LNCAP (cell line): ENCODE data around the gene BCAT1.

ENCODE experiments used
- CTCF ChIP-seq: fragments of 450-650 bp; IDR thresholded peaks from 2 replicates; pipeline ENCODE4 v1.5.1; 2017; ENCODE audit warnings: mild to moderate bottlenecking

Gene BCAT1

GRCh38 chr12:24991209-24992049, 42.5 kb upstream of the BCAT1 start:
- peak; percentile 62; the same call in 1 of the 2 replicates for TF ChIP-seq CTCF

- no peak for TF ChIP-seq CTCF
Observed at GRCh38 chr12:24989216-24989615, 40.3 kb upstream of the BCAT1 start.

- TF ChIP-seq CTCF, result no peak
Observed at GRCh38 chr12:24982250-24982649, 33.3 kb upstream of the BCAT1 start.

GRCh38 chr12:24979976-24980730, 31.3 kb upstream of the BCAT1 start:
- no peak for TF ChIP-seq CTCF

GRCh38 chr12:24979329-24979728, 30.4 kb upstream of the BCAT1 start:
- no peak for TF ChIP-seq CTCF

- TF ChIP-seq CTCF, result no peak
Observed at GRCh38 chr12:24977711-24978110, 28.8 kb upstream of the BCAT1 start.

GRCh38 chr12:24977060-24977459, 28.2 kb upstream of the BCAT1 start:
- no peak for TF ChIP-seq CTCF
